Right cardiac atrium (tissue), 5 donors: ENCODE results near the gene NDST1. TPM values are rescaled to one million over a fixed set of nuclear protein-coding genes. Genes with fewer than 3 reads are reported as not detected.

Experiments used
- polyA plus RNA-seq: library from polyadenylated mRNA; stranded (reverse); fragments of 200-250 nt; gene quantifications from one replicate; pipeline ENCODE4 v1.2.3, GENCODE V29; 2013
- total RNA-seq, 4 donors: library from RNA; stranded (reverse); fragmentation: NEBNext Ultra II Directional; extraction: Animal tissue kit (Norgen Biotek cat#: 25700); gene quantifications; one replicate each; pipeline ENCODE4 v1.2.1, GENCODE V29; 2021
- donor health status: healthy with polysubstance abuse.
- donor health status: DM: no; HTN: yes; CAD: no.
- donor health status: DM: no; HTN: no; CAD: no.
- donor health status: DM: no; HTN: yes; CAD: no; lungs with severe emphysema.
- donor health status: DM: yes; HTN: yes; CAD: no.

The NDST1 gene
- total and polyA plus RNA-seq, 5 donors, result 45.9 to 67.8 (median 54.9) TPM

Other genes starting within 250 kb of the NDST1 start
- 10 to 100 TPM in 3 of 4 donors, 1 to 10 TPM in 1; 8.0 to 18.4 (median 14.8) TPM for gene CAMK2A, start 218.4 kb upstream of the NDST1 start, total RNA-seq
- gene CAMK2A, start 218.4 kb upstream of the NDST1 start, polyA plus RNA-seq, result 15.4 TPM
- gene ARSI, start 205.2 kb upstream of the NDST1 start, total RNA-seq, result 1 to 10 TPM in 1 of 4 donors, under 1 TPM in 3; 0.49 to 1.1 (median 0.66) TPM
- 0.25 TPM for gene ARSI, start 205.2 kb upstream of the NDST1 start, polyA plus RNA-seq
- gene TCOF1, start 150.4 kb upstream of the NDST1 start, total RNA-seq, result 10 to 100 TPM; 14.3 to 22.7 (median 17.5) TPM
- 11.9 TPM for gene TCOF1, start 150.4 kb upstream of the NDST1 start, polyA plus RNA-seq
- 100 to 1,000 TPM; 222 to 331 (median 251) TPM for gene CD74, start 95.2 kb upstream of the NDST1 start, total RNA-seq
- 201 TPM for gene CD74, start 95.2 kb upstream of the NDST1 start, polyA plus RNA-seq
- gene RPS14, start 58.4 kb upstream of the NDST1 start, total RNA-seq, result 1,000 to 10,000 TPM; 1,254 to 1,552 (median 1,386) TPM
- gene RPS14, start 58.4 kb upstream of the NDST1 start, polyA plus RNA-seq, result 1,870 TPM
- gene SYNPO, start 132.5 kb downstream of the NDST1 start, total RNA-seq, result 100 to 1,000 TPM; 552 to 675 (median 584) TPM
- 625 TPM for gene SYNPO, start 132.5 kb downstream of the NDST1 start, polyA plus RNA-seq
- 1 to 10 TPM; 4.0 to 9.3 (median 5.2) TPM for gene MYOZ3, start 153.1 kb downstream of the NDST1 start, total RNA-seq
- gene MYOZ3, start 153.1 kb downstream of the NDST1 start, polyA plus RNA-seq, result 3.3 TPM
- 10 to 100 TPM; 25.1 to 30.8 (median 26.4) TPM for gene RBM22, start 192.9 kb downstream of the NDST1 start, total RNA-seq
- gene RBM22, start 192.9 kb downstream of the NDST1 start, polyA plus RNA-seq, result 19.3 TPM